Epithelial cell of esophagus (primary cell): ENCODE data around the gene CCDC167.

Experiments used
- DNase-seq: peaks from one replicate; pipeline ENCODE4 v3.0.0; 2010; ENCODE audit warnings: low read depth
- H3K4me3 ChIP-seq: 2 replicates; pipeline ENCODE4 v1.5.1; 2011; ENCODE audit warnings: mild to moderate bottlenecking, low read length, control low read depth
- CTCF ChIP-seq: IDR thresholded peaks from 2 replicates; pipeline ENCODE4 v1.5.1; 2011; ENCODE audit warnings: low read depth, mild to moderate bottlenecking, low read length, control low read depth, inconsistent platforms; ENCODE audit not compliant: insufficient read depth; ENCODE audit errors: missing control alignments

CCDC167 gene

GRCh38 chr6:37474316-37474715 lies 25.4 kb downstream of the CCDC167 start:
- DNase-seq: no peak
- no peak for TF ChIP-seq CTCF
- H3K4me3 ChIP-seq: no peak overlapping the region

DNA sequence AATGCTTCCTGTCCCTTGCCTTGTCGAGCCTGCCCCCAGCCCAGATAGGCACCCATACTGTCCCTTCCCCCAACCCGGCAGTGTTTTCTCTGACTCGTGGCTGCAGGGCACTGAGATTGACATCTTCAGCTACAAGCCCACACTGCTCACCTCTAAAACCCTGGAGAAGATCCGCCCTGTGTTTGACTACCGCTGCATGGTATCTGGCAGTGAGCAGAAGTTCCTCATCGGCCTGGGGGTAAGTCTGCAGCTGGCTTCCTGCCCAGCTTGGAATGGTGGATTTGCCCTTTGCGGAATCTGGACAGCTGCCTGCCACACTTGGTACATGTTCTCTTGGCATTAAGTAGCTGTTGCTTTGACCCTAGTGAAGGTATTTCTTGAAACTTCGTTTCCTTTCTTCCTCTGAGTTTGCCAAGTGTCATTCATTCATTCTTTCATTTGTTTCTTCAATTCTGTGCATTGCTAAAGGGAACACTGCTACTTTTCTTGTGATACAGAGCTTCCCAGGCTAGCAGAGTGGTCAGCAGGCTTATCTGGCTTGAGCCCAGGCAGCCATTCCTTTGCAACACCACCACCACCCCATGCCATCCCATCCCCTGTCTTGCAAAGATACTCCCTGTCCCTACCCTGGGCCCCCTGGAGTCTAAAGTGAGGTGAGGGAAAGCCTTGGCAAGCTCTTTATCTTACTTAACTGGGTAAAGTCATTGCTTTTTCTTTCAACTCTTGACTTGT lies 26.2 kb downstream of the CCDC167 start:
- H3K4me3 ChIP-seq: no peak overlapping the region
- DNase-seq: peak; percentile 90
- no peak for TF ChIP-seq CTCF

GRCh38 chr6:37467718-37468117 lies 32.0 kb downstream of the CCDC167 start:
- H3K4me3 ChIP-seq: no peak overlapping the region
- no peak for DNase-seq
- no peak for TF ChIP-seq CTCF

- H3K4me3 ChIP-seq: no peak overlapping the region
- no peak for TF ChIP-seq CTCF
- no peak for DNase-seq
Measured at GRCh38 chr6:37463110-37463509, 36.6 kb downstream of the CCDC167 start.

- no peak overlapping the region for H3K4me3 ChIP-seq
- no peak for TF ChIP-seq CTCF
- DNase-seq: no peak
Measured at GRCh38 chr6:37460805-37461204, 38.9 kb downstream of the CCDC167 start.

DNA sequence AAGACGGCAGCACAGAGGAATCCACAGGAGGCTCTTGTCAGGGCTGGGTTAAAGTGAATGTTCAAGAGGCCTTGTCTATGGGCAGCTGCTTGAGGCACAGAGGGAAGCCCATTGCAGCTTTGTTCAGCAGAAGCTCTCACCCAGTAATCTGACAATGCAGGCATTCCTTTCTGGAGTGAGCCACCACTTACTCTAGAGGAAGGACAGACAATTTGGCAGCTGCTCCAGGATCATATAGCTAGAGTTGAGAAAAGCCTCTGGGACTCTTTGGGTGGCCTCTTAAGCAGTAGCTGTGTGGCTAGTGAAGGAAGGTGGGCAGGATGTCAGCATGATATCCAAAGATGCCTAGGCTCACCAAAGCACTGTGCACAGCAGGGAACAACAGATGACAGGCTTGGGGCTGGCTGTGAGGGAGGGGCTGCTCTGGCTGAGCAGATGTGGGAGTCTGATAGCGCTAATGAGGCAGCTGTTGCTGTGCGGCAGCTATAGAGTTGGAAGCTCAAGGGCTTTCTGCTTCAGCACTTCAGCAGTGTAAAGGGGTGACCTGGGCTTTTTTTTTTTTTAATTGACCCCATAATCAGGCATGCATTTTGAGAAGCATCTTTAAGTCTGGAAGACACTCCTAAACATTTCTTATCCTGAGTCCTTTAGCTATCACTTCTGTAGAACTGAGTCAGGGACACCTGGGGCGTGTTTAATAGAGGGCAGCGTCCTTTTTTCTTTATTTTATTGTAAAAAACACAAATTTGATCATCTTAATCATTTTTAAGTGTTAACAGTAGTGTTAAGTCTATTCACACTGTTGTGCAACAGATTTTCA lies 39.5 kb downstream of the CCDC167 start:
- H3K4me3 ChIP-seq: no peak overlapping the region
- no peak for TF ChIP-seq CTCF
- DNase-seq: no peak
